NCI-H2196 treated with DMSO at 0.1 percent for 48 hours (cell line): Measurements from ENCODE around the gene PPP1R10.

Experiments used
- DNase-seq: peaks from one replicate; lab custom pipeline; 2025; ENCODE audit not compliant: unreplicated experiment; lab: John Stamatoyannopoulos, UW

PPP1R10 gene

DNA sequence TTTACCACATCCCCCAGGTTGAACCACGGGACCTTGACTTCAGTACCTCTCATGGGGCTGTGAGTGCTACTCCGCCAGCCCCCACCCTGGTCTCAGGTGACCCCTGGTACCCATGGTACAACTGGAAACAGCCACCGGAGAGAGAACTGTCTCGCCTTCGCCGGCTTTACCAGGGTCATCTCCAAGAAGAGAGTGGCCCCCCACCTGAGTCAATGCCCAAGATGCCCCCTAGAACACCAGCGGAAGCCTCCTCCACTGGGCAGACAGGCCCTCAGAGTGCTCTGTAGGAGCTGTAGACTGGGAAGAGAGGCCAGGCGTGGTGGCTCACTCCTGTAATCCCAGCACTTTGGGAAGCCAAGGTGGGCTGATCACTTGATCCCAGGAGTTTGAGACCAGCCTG lies 8.5 kb upstream of the PPP1R10 start:
- DNase-seq, result no peak

DNA sequence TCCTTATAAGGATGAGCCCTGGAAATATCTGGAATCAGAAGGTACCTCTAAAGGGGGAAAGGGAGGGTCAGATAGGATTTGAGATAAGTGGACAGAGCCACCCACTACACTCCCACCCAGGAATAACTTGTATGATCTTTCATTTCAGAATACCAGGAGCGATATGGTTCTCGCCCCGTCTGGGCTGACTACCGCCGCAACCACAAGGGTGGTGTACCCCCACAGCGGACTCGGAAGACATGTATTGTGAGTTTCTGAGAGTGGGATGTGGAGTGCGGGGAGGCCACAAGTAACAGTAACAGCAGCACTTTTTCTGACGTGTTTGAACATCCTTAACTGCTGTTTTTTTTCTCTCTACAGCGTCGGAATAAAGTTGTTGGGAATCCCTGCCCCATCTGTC lies 2.5 kb upstream of the PPP1R10 start:
- no peak for DNase-seq

DNA sequence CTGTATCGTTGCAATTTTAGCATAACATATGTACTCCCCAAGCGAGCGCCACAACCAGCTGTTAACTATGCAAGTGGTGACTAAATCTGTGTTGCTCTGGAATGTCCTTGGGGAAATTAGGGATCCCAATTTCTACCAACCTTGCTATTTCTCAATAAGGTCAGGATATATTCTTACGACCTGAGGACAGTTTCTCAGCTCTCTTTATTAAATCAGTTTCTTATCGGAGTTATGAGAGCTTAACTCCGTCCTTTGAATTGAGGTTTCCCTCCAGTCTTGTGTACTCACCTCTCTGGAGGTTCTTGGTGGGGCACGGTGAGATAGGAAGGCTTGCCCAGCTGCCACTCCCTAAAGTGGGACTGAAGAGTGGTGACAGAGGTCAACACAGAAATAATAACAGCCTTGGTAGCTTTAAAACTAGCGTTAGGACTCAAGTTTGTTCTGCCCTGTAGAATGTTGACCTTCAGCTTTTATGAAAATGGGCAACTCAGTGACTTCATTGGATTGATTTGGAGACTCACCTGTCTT lies 1.3 kb upstream of the PPP1R10 start:
- no peak for DNase-seq

DNA sequence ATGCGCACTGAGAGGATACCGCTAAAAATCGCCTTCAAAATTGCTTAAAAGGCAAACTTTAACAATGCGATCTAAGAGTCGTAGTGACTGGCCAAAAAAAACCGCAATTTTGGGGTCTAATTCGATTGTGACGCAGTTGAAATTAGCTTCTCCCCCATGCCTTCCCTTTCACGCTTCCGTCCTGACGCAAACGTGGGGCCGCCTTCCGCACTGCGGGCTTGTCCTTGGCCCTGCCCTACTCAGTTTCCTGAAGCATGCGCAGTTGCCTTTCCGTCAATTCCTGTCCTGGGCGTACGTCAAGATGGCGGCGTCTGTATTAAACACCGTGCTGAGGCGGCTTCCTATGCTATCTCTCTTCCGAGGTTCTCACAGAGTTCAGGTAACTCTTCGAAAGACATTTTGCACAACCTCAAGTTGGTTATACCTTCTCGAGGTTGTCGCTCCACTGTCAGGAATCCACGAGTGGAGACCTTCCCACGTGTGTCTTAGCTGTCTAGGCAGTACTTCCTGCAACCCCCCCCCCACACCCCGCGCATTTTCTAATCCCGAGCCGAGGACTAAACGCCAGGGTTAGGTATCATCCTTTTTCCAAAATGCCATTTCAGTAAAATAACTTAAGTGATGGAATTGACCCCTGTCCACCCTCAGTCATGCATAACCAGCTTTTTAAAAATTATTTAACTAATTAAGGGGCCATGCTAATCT lies 674 bp upstream of the PPP1R10 start, which contains the start of gene MRPS18B:
MRPS18B (plus strand) TSS at position 276 of the 705 bp plus-strand sequence; CDS start at position 302, 26 bp downstream.
- peak; percentile 93 for DNase-seq

DNA sequence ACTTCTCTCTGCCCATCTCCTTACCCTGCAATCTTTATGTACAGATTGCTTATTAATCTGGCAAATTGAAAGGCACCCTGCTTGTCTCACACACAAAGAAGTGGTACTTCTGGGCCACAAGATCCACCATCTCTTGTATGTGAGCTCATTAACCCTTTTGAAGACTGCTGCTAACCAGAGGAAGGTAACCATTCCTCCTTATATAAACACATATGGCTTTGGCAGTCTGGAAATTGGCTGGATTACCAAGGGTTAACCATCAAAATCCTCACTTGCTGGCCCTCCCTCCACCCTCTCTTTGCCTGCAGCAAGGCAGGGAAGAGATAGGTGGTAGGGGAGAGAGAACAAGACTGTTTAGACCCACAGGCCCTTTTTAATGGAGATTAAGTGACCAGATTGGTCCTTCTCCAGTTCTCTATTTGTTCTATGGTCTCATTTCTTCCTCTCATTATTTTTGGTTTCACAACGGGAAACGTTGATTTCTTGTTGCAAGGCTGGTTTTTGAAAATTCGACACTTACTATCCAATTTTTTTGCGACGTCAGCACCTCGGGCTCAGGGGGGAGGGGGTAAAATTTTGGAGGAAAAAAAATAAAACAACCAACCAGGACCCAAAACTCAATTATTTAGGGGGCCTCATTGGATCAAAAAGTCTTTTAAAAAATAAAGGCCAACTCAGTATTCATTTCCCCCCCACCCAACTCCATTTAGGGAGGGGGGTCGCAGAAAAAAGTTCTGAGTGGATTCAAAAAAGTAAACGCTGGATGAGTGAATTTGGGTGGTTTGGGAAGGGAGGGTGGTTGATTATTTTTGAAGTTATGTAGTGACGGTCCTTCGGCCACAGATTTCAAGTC lies 859 bp downstream of the PPP1R10 start:
- DNase-seq, result peak; percentile 38

DNA sequence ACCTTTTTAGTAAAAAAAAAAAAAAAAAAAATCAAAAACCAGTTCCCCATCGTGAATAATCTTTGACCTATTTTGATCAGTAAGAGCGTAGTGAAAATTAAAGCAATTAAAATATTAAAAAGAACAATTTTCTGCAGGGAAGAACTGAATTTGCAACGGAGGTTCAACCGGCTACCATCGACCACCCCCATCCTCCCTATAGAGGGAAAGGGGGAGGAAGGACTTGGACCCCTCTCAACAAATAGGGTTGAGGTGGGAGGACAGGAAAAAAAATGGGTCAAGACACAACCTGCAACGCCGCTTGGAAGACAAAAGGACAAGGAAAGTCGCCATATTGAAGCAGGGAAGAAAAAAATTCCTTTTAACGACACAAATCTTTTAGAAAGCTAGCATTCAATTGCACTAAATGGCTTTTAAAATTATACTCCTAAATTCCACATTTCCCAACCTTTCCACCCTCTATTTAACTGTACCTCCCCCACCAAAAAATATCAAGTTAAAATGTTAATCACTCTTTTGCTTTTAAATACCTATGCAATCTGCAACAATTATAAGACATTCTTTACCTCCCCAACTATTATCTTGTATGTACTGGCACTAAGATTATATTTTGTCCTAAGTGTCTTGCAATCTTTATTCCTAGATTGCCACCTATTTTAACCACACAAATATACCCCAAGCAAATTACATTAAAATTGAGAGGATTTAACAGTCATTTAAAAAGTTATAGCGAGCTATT lies 1.7 kb downstream of the PPP1R10 start:
- no peak for DNase-seq

DNA sequence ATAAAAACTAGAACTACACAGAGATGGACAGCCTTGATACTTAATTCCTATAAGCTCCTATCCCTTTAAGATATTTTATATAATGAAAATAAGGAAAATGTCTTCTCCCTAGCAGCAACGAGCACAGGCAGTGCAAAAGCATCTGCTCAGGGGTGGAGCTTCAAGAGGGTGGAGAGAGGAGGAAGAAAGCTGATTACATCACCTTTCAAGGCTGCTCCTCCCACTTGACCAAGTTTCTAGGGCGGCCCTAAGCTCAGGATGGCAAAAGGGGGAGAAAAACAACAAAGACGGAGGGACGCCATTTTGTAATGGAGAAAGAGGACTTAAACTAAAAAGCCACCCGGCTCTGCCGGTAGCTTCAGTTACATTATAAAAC lies 2.2 kb downstream of the PPP1R10 start:
- peak; percentile 93 for DNase-seq

DNA sequence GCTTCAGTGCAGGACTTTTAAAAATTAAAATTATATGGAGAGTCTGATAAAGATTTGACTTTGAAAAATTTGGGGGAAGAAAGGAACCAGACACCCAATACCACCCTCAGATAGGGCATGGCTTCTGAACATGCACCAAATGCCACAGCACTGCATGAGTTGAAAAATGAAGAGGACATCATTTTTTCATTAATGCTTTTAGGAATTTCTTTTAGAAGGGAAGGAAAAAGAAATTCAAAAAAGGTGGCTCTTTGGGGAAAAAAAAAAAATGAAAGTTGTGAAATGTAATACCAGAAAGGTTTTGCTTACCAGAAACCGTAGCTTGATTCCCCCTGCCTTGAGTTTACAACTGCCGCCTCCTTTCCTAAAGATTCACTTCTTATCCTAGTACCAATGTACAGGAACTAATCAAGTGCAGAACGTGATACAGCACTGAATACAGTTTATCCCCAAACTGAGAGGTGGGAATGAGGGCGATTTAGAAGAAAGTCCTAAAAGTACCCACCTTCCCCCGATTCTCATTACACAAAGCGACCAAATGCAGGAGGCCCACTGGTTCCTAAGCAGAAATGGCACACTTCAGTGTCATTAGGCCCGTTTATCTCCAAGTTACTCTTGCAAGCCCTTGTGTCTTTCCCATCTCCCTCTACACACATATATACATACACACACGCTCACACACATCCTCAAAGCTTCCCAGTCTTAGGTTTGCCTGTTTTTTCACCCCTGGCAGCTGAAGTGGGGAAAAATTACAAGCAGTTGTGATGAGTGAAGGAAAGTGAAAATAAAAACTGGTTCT lies 2.8 kb downstream of the PPP1R10 start:
- no peak for DNase-seq

DNA sequence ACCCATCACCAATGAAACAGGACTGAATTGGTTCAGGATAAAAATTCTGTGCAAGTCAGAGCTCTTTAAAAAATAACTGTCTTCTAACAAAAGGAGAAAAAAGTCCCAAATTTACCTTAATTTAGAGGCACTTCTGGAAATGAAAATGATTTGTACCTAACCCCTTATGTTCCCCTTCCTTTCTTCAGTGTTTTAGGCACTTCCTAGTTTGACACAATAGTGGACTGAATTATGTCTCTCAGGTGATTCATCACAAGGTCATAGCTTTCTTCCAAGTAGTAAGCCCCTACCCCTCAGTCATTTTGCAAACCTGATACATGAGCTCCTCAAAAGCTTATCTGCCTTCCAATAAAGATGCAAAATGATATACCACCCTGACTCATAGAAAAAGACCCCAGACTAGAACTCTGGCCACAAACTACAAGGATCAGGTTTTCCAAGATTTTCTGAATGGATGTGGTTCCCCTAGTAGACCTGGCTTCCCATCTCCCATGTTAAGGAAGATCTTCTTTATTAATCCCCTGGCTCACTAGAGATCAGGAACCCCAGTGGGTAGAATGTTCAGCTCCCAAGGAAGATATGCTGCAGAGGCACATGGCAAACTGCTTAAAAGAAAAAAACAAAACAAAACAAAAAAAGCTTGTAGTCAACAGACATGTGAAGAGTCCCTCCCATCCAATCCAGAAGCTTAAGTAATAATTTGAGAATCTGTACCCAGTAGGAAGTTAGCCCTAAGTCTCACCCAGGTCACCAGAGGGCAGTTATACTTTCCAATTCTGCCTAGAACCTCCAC lies 3.6 kb downstream of the PPP1R10 start:
- DNase-seq, result no peak

DNA sequence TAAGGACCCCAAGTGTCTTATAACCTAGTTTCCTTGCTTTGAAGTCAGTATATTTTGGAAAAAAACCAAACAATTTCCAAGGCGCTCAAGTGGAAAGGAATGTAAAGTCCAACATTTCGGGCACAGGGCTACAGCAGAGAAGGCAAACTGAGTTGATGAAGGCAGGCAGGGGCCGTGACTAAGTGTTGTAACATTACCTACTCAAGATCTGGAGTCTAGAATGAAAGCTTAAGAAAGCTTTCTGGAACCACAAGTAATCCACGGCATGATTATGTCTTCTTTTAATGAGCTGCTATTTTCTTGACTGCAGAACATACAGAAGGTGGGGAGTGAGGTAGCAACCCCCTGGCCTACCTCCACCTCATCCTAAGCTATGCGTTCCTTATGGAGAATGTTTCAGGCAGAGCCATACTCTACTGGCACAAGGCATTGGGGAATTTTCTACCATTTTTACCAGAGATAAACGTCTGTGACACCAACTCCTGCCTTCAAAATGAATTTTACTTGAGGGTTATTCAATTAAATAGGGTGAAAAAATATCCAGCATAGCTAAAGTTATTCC lies 4.3 kb downstream of the PPP1R10 start:
- DNase-seq, result no peak

DNA sequence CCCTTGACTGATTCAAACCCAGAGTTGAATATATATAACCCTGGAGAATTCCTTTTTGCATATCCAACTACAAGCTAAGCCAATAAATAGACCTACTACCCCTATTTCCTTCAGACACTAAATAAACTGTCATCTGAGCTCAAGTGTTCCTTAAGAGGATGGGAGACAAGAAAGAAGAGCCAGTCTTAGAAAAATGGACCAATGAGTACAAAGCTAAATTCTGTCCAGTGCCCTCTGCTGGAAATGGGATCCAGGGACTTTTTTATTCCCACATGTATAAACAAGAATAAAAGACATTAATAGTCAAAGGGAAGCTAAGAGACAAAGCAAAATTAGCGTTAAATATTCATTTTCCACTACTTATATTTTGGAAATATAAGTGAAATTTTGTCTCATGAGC lies 4.8 kb downstream of the PPP1R10 start:
- DNase-seq, result no peak

DNA sequence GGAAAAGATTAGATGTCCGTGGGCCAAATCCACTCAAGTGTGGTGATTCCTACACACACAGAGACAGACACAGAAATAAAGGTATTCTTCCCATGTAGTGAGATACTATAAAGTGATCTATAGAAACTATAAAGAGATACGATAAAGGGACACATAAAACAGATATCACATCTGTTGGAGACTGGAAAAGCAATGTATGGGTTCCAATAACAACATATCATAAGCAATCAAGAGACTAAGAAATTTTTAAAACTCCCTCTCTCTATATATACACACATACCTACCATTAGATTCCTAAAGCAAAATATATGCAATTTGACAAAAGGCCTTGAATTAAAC lies 5.2 kb downstream of the PPP1R10 start:
- DNase-seq, result no peak

DNA sequence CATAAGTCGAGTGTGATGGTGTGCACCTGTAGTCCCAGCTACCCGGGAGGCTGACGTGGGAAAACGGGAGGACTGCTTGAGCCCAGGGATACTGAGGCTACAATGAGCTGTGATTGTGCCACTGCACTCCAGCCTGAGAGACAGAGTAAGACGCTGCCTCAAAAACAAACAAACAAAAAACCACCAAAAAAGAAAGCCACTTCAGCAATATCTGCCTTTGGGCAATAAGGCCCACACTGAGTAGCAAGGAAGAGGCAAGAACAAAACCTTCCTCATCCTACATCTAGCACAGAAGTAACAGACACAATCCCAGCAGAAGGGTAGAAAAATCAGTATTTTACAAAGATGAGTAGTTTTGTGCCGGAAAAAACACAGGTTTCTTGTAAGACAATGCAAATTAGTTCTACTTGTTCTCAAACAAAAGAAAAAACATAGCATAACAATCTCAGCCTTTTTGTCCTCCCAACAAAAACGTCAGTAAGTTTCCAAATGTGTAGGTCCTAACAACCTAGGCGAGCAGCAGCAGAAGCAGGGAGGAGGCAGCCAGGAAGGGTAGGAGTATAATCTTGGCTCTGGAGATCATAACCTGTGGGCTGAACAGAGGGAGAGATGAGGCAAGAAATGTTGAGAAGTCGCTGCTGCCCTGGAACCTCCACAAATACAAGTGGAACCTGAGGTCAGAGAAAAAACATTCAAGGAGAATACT lies 5.7 kb downstream of the PPP1R10 start:
- DNase-seq, result no peak

DNA sequence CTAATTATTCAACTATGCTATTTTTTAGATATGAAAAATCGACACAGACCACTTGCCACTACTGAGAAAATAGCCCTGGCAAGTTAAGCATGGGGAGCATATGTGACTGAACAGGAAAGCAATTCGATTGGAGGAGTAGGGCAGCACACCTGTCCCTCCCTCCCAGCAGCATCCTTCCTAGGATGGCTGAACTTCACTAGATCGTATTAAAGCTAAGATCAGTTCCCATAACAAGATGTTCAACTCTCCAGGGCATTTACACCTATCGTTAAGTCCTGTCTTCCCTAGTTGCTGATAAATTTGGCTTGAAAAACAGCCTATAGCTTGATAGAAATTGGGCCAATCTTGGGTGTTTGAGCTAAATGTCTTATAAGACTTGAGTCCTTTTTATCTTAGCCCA lies 7.0 kb downstream of the PPP1R10 start:
- DNase-seq, result no peak

DNA sequence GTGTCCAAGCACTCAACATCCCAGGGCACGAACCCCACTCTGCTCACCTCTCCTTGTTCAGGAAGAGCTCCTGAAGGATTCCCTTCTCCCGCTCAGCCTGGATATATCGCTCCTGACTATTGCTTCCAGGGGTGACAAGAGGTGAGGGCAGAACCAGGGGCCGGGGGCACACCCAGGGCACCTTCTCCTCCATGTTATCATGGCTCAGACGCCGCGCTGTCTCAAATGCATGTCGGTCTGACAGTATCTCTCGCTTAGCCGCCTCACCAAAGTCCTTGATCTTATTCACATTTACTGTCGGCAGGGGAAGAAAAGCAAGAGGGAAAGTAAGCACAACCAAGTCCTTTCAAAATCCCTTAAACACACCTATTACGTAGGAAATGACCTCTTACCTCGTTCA lies 13.1 kb downstream of the PPP1R10 start:
- DNase-seq, result no peak

DNA sequence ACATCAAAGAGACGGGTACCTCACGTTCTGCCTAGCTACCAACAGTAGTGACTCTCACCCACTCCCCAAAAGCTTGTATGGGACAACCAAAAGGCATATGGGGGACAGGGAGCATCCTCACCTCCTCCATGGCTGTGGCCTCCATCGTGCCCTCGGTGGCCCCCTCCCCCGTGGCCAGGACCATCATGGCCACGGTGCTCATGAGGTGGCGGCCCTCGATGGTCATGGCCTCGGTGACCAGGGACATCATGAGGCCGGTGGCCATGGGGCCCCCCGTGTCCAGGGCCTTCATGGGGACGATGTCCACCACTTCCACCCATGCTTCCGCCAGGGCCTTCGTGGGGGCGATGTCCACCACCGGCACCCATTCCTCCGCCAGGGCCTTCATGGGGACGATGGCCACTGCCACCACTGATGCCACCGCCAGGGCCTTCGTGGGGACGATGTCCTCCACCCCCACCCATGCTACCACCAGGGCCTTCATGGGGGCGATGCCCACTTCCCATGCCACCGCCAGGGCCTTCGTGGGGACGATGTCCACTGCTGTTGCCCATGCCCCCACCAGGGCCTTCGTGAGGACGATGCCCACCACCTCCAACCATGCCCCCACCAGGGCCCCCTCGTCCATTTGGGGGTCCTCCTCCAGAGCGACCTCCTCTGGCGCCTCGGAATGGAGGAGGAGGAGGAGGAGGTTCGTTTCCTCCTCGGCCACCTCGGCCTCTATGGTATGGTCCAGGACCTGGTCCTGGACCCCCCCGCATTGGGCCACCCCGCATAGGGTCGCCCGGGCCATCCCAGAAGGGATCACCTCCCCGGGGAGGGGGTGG lies 15.0 kb downstream of the PPP1R10 start:
- no peak for DNase-seq

DNA sequence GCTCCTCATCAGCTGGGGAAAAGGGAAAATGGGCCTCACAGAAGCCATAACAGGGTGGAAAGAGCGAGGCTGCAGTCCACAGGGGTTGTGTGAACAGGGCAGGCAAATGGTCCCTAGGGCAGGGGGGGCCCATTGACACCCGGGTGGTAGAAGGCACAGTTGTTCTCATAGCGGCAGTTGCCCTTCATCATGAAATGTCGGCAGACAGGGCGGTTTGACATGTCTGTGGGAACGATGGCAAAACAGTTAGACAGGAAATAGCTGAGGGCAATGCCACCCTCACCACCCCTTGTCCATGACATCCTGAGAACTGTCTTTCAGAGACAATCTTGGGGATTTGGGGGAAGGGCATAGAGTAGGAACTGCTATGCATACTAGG lies 15.6 kb downstream of the PPP1R10 start:
- no peak for DNase-seq

DNA sequence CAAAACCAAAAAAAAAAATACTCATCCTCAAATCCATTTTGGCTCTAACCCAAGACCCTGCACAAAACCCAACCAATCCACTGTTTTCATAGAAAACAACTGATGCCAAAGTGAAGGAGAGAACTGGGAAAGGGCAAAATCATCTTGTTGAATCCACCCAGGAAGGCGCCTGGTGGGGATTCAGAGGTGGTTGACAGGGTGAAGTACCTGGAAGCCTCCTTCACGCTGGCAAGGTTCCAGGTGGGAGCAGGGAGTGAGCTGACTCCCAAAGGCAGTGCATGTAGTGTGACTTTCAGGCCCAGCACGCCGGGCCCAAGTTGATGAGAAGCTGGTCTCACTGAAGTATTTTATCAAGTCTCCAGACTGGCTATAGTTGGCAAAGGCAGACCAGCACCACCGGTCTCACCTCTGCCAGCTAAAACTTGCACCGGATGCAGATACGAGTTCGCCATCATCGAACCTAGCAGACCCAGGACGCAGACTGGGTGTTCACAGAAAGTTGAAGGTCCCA lies 16.5 kb downstream of the PPP1R10 start:
- DNase-seq, result no peak
